Neuronal stem cell (in vitro differentiated cells): ENCODE data around the gene ACACB.
A peak's percentile ranks its signal among the peaks of the same experiment; 100 is the strongest.

Experiments used
- DNase-seq: peaks from one replicate; pipeline ENCODE4 v3.0.0-alpha.2; 2013; ENCODE audit warnings: low spot score
- H2AFZ ChIP-seq: one replicate; pipeline ENCODE4 v1.6.1; 2013; ENCODE audit warnings: mild to moderate bottlenecking, low read length, inconsistent platforms
- H2AK5ac ChIP-seq: 2 replicates; pipeline ENCODE4 v1.6.1; 2013; ENCODE audit warnings: low read depth, mild to moderate bottlenecking, inconsistent platforms, low read length, moderate library complexity, mixed read lengths
- H2BK120ac ChIP-seq: 2 replicates; pipeline ENCODE4 v1.6.1; 2013; ENCODE audit warnings: low read depth, mild to moderate bottlenecking, inconsistent platforms, low read length, moderate library complexity, mixed read lengths
- H2BK12ac ChIP-seq: one replicate; pipeline ENCODE4 v1.6.1; 2013; ENCODE audit warnings: low read length, inconsistent platforms
- H2BK15ac ChIP-seq: 2 replicates; pipeline ENCODE4 v1.6.1; 2013; ENCODE audit warnings: mild to moderate bottlenecking, low read length, inconsistent platforms, mixed read lengths
- H2BK5ac ChIP-seq: one replicate; pipeline ENCODE4 v1.6.1; 2013; ENCODE audit warnings: inconsistent platforms, mild to moderate bottlenecking, low read length, moderate library complexity
- H3K14ac ChIP-seq: one replicate; pipeline ENCODE4 v1.6.1; 2013; ENCODE audit warnings: low read length, inconsistent platforms
- H3K18ac ChIP-seq: 2 replicates; pipeline ENCODE4 v1.6.1; 2013; ENCODE audit warnings: low read length, inconsistent platforms
- H3K23ac ChIP-seq: 2 replicates; pipeline ENCODE4 v1.6.1; 2013; ENCODE audit warnings: low read depth, mild to moderate bottlenecking, mixed read lengths, low read length, inconsistent platforms; ENCODE audit not compliant: poor library complexity
- H3K27ac ChIP-seq: replicated peaks from 3 replicates; pipeline ENCODE4 v1.5.1; 2013; ENCODE audit warnings: low read length, inconsistent platforms
- H3K27me3 ChIP-seq, 3 experiments: 2 replicates each; pipeline ENCODE4 v1.6.1; 2013; ENCODE audit warnings: low read length in 3 of 3, mild to moderate bottlenecking in 2 of 3, inconsistent platforms in 1 of 3, low read depth in 1 of 3, mixed read lengths in 1 of 3, moderate library complexity in 1 of 3; ENCODE audit not compliant: control insufficient read depth in 3 of 3, insufficient read depth in 3 of 3
- H3K36me3 ChIP-seq, 2 donors: replicated peaks in 1 of 2; 2 replicates each; pipeline ENCODE4 v1.6.1; 2013; ENCODE audit warnings: low read length in 2 of 2; ENCODE audit not compliant: control insufficient read depth in 2 of 2, insufficient read depth in 2 of 2
- H3K4ac ChIP-seq: 2 replicates; pipeline ENCODE4 v1.6.1; 2013; ENCODE audit warnings: inconsistent platforms, mild to moderate bottlenecking, low read length, moderate library complexity
- H3K4me1 ChIP-seq, 2 donors: 1 replicate in 1 of 2; 2 replicates in 1 of 2; pipeline ENCODE4 v1.6.1; 2013; ENCODE audit warnings: low read length in 2 of 2, low read depth in 1 of 2; ENCODE audit not compliant: control insufficient read depth in 2 of 2, insufficient read depth in 1 of 2
- H3K4me2 ChIP-seq: one replicate; pipeline ENCODE4 v1.6.1; 2013; ENCODE audit warnings: mild to moderate bottlenecking, low read length, inconsistent platforms; ENCODE audit not compliant: insufficient read depth, poor library complexity, severe bottlenecking
- H3K4me3 ChIP-seq, 2 donors: 2 replicates each; pipeline ENCODE4 v1.5.1; 2013; ENCODE audit warnings: low read length in 2 of 2, mild to moderate bottlenecking in 2 of 2, inconsistent platforms in 1 of 2, moderate library complexity in 1 of 2
- H3K79me1 ChIP-seq: one replicate; pipeline ENCODE4 v1.6.1; 2013; ENCODE audit warnings: low read depth, mild to moderate bottlenecking, inconsistent platforms, low read length, moderate library complexity
- H3K9ac ChIP-seq: one replicate; pipeline ENCODE4 v1.6.1; 2013; ENCODE audit warnings: mild to moderate bottlenecking, low read depth, low read length, inconsistent platforms; ENCODE audit not compliant: poor library complexity
- H3K9me3 ChIP-seq, 2 donors: replicated peaks in 1 of 2; 2 replicates each; pipeline versions ENCODE3 to v1.6.1; 2013; ENCODE audit warnings: low read length in 2 of 2, mild to moderate bottlenecking in 2 of 2, inconsistent platforms in 1 of 2, low read depth in 1 of 2, mixed read lengths in 1 of 2, moderate library complexity in 1 of 2; ENCODE audit not compliant: control insufficient read depth in 2 of 2, insufficient read depth in 1 of 2
- H4K8ac ChIP-seq: one replicate; pipeline ENCODE4 v1.6.1; 2013; ENCODE audit warnings: low read depth, mild to moderate bottlenecking, inconsistent platforms, low read length, moderate library complexity
- H4K91ac ChIP-seq: one replicate; pipeline ENCODE4 v1.6.1; 2013; ENCODE audit warnings: low read length, low read depth, mild to moderate bottlenecking, inconsistent platforms; ENCODE audit not compliant: poor library complexity
- WGBS, 2 donors: extraction: QIAGEN DNeasy Blood & Tissue Kit; methylation state at CpG; one replicate each; pipeline ENCODE4 v1.1.7; 2013; ENCODE audit warnings: missing lambda C conversion rate in 2 of 2, mixed read lengths in 1 of 2; ENCODE audit not compliant: insufficient read length in 2 of 2, insufficient replicate concordance in 1 of 2; ENCODE audit errors: extremely low coverage in 2 of 2; 5-methylcytosine and 5-hydroxymethylcytosine counted together

ACACB gene

DNA sequence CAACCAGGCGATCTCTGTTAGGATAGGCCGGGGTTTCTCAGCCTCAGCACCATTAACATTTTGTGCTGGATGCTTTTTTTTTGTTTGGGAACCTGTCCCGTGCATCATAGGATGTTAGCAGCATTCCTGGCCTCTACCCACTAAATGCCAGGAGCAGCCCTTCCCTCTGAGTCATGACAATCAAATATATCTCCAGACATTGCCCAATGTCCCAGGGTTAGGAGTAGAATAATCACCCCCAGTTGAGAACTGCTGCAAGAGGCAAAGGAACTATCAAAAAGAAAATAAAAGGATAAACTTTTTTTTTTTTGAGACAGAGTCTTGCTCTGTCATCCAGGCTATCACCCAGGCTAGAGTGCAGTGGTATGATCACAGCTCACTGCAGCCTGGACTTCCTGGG lies 76.0 kb downstream of the ACACB start:
- no peak for DNase-seq
- whole genome bisulfite sequencing, 2 donors, result no CpG with 5 or more reads among the region's 3 CpGs

DNA sequence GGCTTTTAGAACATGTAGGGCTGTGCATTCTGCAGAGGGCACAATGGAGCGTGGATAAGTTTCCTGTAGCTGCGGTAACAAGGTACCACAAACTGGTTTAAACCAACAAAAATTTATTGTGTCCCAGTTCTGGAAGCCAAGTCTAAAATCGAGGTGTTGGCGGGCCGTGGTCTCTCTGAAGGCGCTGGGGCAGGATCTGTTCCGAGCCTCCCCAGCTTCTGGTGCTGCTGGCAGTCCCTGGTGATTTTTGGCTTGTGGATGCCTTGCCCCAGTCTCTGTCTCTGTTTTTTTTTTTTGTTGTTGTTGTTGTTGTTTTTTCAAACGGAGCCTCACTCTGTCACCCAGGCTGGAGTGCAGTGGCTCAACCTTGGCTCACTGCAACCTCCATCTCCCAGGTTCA lies 77.5 kb downstream of the ACACB start:
- Histone ChIP-seq H3K23ac (no peak overlapping the region), H3K4ac (no peak overlapping the region), H2AK5ac (no peak overlapping the region), H2AFZ (no peak overlapping the region), H3K4me1 (no peaks in the 10 kb centered on the region), H3K18ac (no peak overlapping the region), H3K9ac (no peak overlapping the region), H3K4me3 (no peak overlapping the region), H3K14ac (no peak overlapping the region), H3K4me2 (no peak overlapping the region), H3K79me1 (no peaks in the 10 kb centered on the region), H4K8ac (no peak overlapping the region), H3K36me3 (peaks cover 4 to 11% of the 10 kb centered on the region in 2 donors), H2BK15ac (no peak overlapping the region), H4K91ac (no peak overlapping the region), H2BK5ac (no peak overlapping the region), H3K9me3 (no peaks in the 10 kb centered on the region), H2BK12ac (no peak overlapping the region), H3K27me3 (no peaks in the 10 kb centered on the region), H3K27ac (no peak overlapping the region), H2BK120ac (no peak overlapping the region)
- WGBS, 2 donors, result no CpG with 5 or more reads among the region's 8 CpGs
- DNase-seq, result no peak

More for the DNA sequence above, 76.0 kb downstream of the ACACB start:
- Histone ChIP-seq H3K79me1 (no peaks in the 10 kb centered on the region), H2BK5ac (no peak overlapping the region), H3K4ac (no peak overlapping the region), H2AK5ac (no peak overlapping the region), H2BK15ac (no peak overlapping the region), H3K27ac (no peak overlapping the region), H2AFZ (no peak overlapping the region), H3K18ac (no peak overlapping the region), H3K23ac (no peak overlapping the region), H3K9ac (no peak overlapping the region), H3K4me1 (no peaks in the 10 kb centered on the region), H4K8ac (no peak overlapping the region), H3K9me3 (no peaks in the 10 kb centered on the region), H3K4me3 (no peak overlapping the region), H2BK120ac (no peak overlapping the region), H3K4me2 (no peak overlapping the region), H3K27me3 (no peaks in the 10 kb centered on the region), H2BK12ac (no peak overlapping the region), H3K36me3 (peaks cover 2 to 11% of the 10 kb centered on the region in 2 donors), H4K91ac (no peak overlapping the region), H3K14ac (no peak overlapping the region)

DNA sequence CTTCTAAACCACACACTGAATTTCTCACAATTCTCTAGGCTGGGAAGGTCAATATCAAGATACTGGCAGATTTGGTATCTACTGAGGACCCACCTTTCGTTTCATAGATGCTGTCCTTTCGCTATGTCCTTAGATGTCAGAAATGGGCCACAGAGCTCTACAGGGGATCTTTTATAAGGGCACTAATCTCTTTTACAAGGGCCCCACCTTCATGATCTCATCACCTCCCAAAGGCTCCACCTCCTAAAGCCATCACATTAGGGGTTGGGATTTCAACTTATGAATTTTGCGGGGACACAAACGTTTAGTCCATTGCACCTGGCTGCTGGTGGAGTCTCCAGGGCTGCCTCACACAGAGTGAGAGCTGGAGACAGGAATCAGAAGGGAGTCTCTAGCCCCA lies 79.9 kb downstream of the ACACB start:
- Histone ChIP-seq H3K36me3 (peaks cover 4 to 10% of the 10 kb centered on the region in 2 donors), H2AK5ac (no peak overlapping the region), H4K8ac (no peak overlapping the region), H2AFZ (no peak overlapping the region), H3K79me1 (no peaks in the 10 kb centered on the region), H3K27me3 (no peaks in the 10 kb centered on the region), H3K4me3 (no peak overlapping the region), H3K23ac (no peak overlapping the region), H3K9me3 (no peaks in the 10 kb centered on the region), H3K18ac (no peak overlapping the region), H3K14ac (no peak overlapping the region), H3K27ac (no peak overlapping the region), H4K91ac (no peak overlapping the region), H3K9ac (no peak overlapping the region), H2BK15ac (no peak overlapping the region), H3K4me2 (no peak overlapping the region), H2BK120ac (no peak overlapping the region), H3K4me1 (peaks cover 0 to 5% of the 10 kb centered on the region in 2 donors), H2BK5ac (no peak overlapping the region), H2BK12ac (no peak overlapping the region), H3K4ac (no peak overlapping the region)
- WGBS, 2 donors, result no CpG with 5 or more reads among the region's 4 CpGs
- DNase-seq, result no peak

DNA sequence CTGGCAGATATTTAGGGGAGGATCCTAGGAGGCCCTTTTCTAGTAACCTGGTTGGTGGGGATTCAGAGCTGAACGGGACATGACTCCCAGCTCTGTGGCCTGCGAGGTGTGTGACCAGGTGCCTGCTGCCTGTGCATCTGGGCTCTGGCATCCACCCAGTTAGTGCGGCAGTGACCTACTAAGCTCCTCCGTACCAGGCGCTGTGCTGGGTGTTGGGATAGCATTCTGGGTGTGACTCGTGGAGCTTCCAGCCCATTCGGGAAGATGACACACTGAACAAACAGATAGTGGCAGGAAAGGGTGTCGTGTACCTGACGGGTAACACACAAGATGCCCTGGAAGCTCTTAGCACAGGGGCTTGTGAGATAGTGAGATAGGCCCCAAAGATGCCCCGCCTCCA lies 80.9 kb downstream of the ACACB start:
- peaks cover 0 to 5% of the 10 kb centered on the region in 2 donors for H3K4me1 ChIP-seq
- no peaks in the 10 kb centered on the region for H3K79me1 ChIP-seq
- no peak overlapping the region for H2BK15ac ChIP-seq
- H2BK5ac ChIP-seq, result no peak overlapping the region
- peak overlapping the region; percentile 42 for H3K18ac ChIP-seq
- peaks cover 5 to 6% of the 10 kb centered on the region in 2 donors for H3K36me3 ChIP-seq
- H4K8ac ChIP-seq, result no peak overlapping the region
- no CpG with 5 or more reads among the region's 10 CpGs for WGBS, 2 donors
- H3K4me3 ChIP-seq, result no peak overlapping the region
- no peak overlapping the region for H2AK5ac ChIP-seq
- H3K23ac ChIP-seq, result no peak overlapping the region
- no peak overlapping the region for H2BK120ac ChIP-seq
- no peak for DNase-seq
- no peak overlapping the region for H2BK12ac ChIP-seq
- H3K27me3 ChIP-seq, result no peaks in the 10 kb centered on the region
- H3K4ac ChIP-seq, result no peak overlapping the region
- H3K4me2 ChIP-seq, result no peak overlapping the region
- no peak overlapping the region for H4K91ac ChIP-seq
- H3K9ac ChIP-seq, result no peak overlapping the region
- no peaks in the 10 kb centered on the region for H3K9me3 ChIP-seq
- H3K27ac ChIP-seq, result no peak overlapping the region
- no peak overlapping the region for H3K14ac ChIP-seq
- no peak overlapping the region for H2AFZ ChIP-seq
